Body of pancreas (tissue), 4 donors: Measurements from ENCODE around the gene ABCC4.

ENCODE experiments used
- CTCF ChIP-seq, 7 experiments: fragments of 450-650 bp in 4 of 7; fragments of 200-600 bp in 3 of 7; sonication (generic) in 3 of 7; IDR thresholded peaks; one replicate each; pipeline ENCODE4 v1.5.1; 2016 to 2019; ENCODE audit warnings: antibody characterized with exemption in 7 of 7
- POLR2A ChIP-seq, 3 donors: fragments of 450-650 bp; IDR thresholded peaks; one replicate each; pipeline ENCODE4 v1.6.1; 2016; ENCODE audit warnings: antibody characterized with exemption in 3 of 3, mild to moderate bottlenecking in 2 of 3

GRCh38 chr13:95168191-95168590, 133.1 kb downstream of the ABCC4 start:
- TF ChIP-seq CTCF (IDR thresholded peaks at IDR 0.05), result no peak
- TF ChIP-seq POLR2A (IDR thresholded peaks at IDR 0.05), result no peak
